Islet precursor cell (in vitro differentiated cells): ENCODE measurements around the gene G0S2.
"Not testable (repeated sequence)": the region's sequence is repeated elsewhere in the genome, so short reads cannot be mapped to it uniquely, and the experiment has no call there.

Experiments used
- DNase-seq: peaks from one replicate; pipeline ENCODE4 v3.0.0-alpha.2; 2018

G0S2 gene

GRCh38 chr1:209685821-209686220 lies 10.6 kb downstream of the G0S2 start:
- DNase-seq, result no peak

- DNase-seq, result no peak
These were observed 11.1 kb downstream of the G0S2 start for GRCh38 chr1:209686322-209686721.

GRCh38 chr1:209688746-209689234 lies 13.6 kb downstream of the G0S2 start:
- no peak for DNase-seq

- no peak for DNase-seq
These were observed 14.3 kb downstream of the G0S2 start for GRCh38 chr1:209689477-209689876.

- no peak for DNase-seq
These were observed 16.0 kb downstream of the G0S2 start for GRCh38 chr1:209691237-209691636.

- DNase-seq, result no peak
These were observed 17.1 kb downstream of the G0S2 start for GRCh38 chr1:209692296-209692695.

- peak; percentile 80 for DNase-seq
These were observed 17.7 kb downstream of the G0S2 start for GRCh38 chr1:209692745-209693504.

- no peak for DNase-seq
These were observed 21.5 kb downstream of the G0S2 start for GRCh38 chr1:209696673-209697072.

GRCh38 chr1:209697126-209697525 lies 21.9 kb downstream of the G0S2 start:
- no peak for DNase-seq

- not testable (repeated sequence) for DNase-seq
These were observed 25.5 kb downstream of the G0S2 start for GRCh38 chr1:209700686-209701085.

- DNase-seq, result no peak
These were observed 27.6 kb downstream of the G0S2 start for GRCh38 chr1:209702832-209703231.

- no peak for DNase-seq
These were observed 28.8 kb downstream of the G0S2 start for GRCh38 chr1:209703834-209704504.

- no peak for DNase-seq
These were observed 29.4 kb downstream of the G0S2 start, which contains the start of gene HSD11B1 for GRCh38 chr1:209704584-209704983. Gene HSD11B1, plus strand, starts transcription at chr1:209704846. Its CDS starts 97 bp downstream, at chr1:209704943.

- no peak for DNase-seq
These were observed 29.9 kb downstream of the G0S2 start for GRCh38 chr1:209705033-209705598.

GRCh38 chr1:209706622-209707021 lies 31.4 kb downstream of the G0S2 start:
- DNase-seq, result no peak

- DNase-seq, result no peak
These were observed 32.1 kb downstream of the G0S2 start for GRCh38 chr1:209707308-209707707.

GRCh38 chr1:209708297-209708696 lies 33.1 kb downstream of the G0S2 start:
- DNase-seq, result peak; percentile 64

- no peak for DNase-seq
These were observed 34.9 kb downstream of the G0S2 start for GRCh38 chr1:209710093-209710492.

GRCh38 chr1:209710847-209711246 lies 35.6 kb downstream of the G0S2 start:
- no peak for DNase-seq

- no peak for DNase-seq
These were observed 39.1 kb downstream of the G0S2 start for GRCh38 chr1:209714338-209714737.

- no peak for DNase-seq
These were observed 40.1 kb downstream of the G0S2 start for GRCh38 chr1:209715314-209715713.

- no peak for DNase-seq
These were observed 42.6 kb downstream of the G0S2 start for GRCh38 chr1:209717818-209718217.

- DNase-seq, result no peak
These were observed 45.1 kb downstream of the G0S2 start for GRCh38 chr1:209720326-209720725.

GRCh38 chr1:209720826-209721225 lies 45.6 kb downstream of the G0S2 start:
- DNase-seq, result no peak
